RWPE2 (cell line): Measurements from ENCODE around the gene PGF.

Source experiments
- ATAC-seq: fragments of 200-7000 bp; cut with Tn5 transposase; 3 replicates; pipeline ENCODE4 v1.9.1; 2021; ENCODE audit warnings: low read depth
- DNase-seq: peaks from one replicate; pipeline ENCODE4 v3.0.0-alpha.2; 2020; ENCODE audit warnings: low spot score
- H3K27ac ChIP-seq: fragments of 450-650 bp; 2 replicates; pipeline ENCODE4 v1.5.1; 2017; ENCODE audit warnings: mild to moderate bottlenecking; ENCODE audit not compliant: poor library complexity, severe bottlenecking
- H3K27me3 ChIP-seq: fragments of 250-450 bp; sonication (Bioruptor Pico); 2 replicates; pipeline ENCODE4 v1.5.1; 2021; ENCODE audit warnings: mild to moderate bottlenecking, moderate library complexity; ENCODE audit not compliant: insufficient read depth, poor library complexity, severe bottlenecking
- H3K36me3 ChIP-seq: fragments of 250-450 bp; sonication (Bioruptor Pico); 2 replicates; pipeline ENCODE4 v1.5.1; 2020; ENCODE audit warnings: low read depth, mild to moderate bottlenecking, moderate library complexity
- H3K4me1 ChIP-seq: fragments of 250-450 bp; sonication (Bioruptor Pico); 2 replicates; pipeline ENCODE4 v1.5.1; 2021; ENCODE audit warnings: mild to moderate bottlenecking, moderate library complexity; ENCODE audit not compliant: insufficient read depth, poor library complexity, severe bottlenecking
- H3K4me3 ChIP-seq: fragments of 250-450 bp; sonication (Bioruptor Pico); 2 replicates; pipeline ENCODE4 v1.5.1; 2021; ENCODE audit warnings: mild to moderate bottlenecking, moderate library complexity; ENCODE audit not compliant: severe bottlenecking
- H3K9me3 ChIP-seq: fragments of 250-450 bp; sonication (Bioruptor Pico); 2 replicates; pipeline ENCODE4 v1.5.1; 2021; ENCODE audit warnings: mild to moderate bottlenecking, moderate library complexity; ENCODE audit not compliant: severe bottlenecking
- TF ChIP-seq, protein P1 (sequence below): fragments of 450-650 bp; IDR thresholded peaks from one replicate; pipeline ENCODE4 v1.5.1; 2017; ENCODE audit warnings: mild to moderate bottlenecking, moderate library complexity; ENCODE audit not compliant: poor library complexity, severe bottlenecking

The PGF gene

DNA sequence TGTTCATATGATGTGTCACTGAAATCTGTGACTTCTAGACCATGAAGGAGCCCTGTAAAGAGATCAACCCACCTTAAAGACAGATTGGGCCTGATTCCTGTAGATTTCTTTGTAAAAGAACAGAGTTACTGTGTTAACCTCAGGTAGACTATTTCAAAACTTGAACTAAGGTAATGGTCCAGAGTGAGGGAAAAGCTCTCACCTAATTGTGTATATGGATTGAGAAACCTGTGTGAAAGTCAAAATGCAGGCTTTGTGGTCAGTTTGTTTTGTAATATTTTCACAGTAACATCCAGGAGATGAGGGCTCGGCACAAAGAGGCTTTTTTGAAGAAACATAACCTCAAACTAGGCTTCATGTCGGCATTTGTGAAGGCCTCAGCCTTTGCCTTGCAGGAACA lies 57.3 kb downstream of the PGF start:
- ATAC-seq (no peak), DNase-seq (no peak)
- Histone ChIP-seq H3K27ac (no peak overlapping the region), H3K36me3 (peaks cover 97% of the 10 kb centered on the region), H3K27me3 (no peaks in the 10 kb centered on the region), H3K4me1 (no peaks in the 10 kb centered on the region), H3K4me3 (no peak overlapping the region), H3K9me3 (no peaks in the 10 kb centered on the region)
- TF ChIP-seq, protein P1, sequence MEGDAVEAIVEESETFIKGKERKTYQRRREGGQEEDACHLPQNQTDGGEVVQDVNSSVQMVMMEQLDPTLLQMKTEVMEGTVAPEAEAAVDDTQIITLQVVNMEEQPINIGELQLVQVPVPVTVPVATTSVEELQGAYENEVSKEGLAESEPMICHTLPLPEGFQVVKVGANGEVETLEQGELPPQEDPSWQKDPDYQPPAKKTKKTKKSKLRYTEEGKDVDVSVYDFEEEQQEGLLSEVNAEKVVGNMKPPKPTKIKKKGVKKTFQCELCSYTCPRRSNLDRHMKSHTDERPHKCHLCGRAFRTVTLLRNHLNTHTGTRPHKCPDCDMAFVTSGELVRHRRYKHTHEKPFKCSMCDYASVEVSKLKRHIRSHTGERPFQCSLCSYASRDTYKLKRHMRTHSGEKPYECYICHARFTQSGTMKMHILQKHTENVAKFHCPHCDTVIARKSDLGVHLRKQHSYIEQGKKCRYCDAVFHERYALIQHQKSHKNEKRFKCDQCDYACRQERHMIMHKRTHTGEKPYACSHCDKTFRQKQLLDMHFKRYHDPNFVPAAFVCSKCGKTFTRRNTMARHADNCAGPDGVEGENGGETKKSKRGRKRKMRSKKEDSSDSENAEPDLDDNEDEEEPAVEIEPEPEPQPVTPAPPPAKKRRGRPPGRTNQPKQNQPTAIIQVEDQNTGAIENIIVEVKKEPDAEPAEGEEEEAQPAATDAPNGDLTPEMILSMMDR = no peak

DNA sequence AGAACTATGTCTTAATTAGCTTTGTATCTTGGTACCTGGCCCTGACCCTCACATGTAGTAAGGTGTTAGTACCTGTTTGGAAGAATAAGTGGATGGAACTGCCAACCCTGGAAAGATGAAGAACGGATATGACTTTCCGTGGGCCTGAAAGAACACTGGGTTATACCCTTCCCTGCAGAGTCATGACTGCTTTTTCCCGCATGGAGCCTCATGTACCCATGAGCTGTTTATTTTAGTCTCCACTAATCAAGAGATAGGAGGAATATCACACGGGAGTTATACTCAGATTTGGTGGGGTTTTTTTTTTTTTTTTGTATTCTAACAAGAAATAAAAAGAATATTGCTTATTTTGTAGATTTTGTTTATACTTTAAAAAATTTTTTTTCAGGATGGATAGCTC lies 57.8 kb downstream of the PGF start:
- TF ChIP-seq, protein P1 = no peak
- no peak overlapping the region for H3K27ac ChIP-seq

DNA sequence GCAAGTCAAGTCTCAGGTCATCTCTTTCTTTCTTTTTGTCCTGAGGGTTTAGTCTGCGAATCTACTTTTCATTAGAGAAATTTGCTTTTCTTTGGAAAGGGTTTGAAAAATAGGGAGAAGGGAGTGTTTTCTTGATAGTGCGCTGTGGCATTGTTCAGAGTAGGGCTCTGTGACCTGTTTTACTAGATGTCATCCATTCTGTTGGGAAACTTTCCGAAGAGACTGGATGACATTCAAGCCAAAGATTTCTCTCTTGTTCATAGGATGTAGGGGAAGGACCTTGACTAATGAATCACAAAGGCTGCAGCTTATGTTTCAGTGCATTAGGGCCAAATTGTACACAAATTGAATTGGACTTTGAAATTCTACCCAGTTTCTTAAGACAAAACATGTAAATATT lies 59.0 kb downstream of the PGF start:
- no peaks in the 10 kb centered on the region for H3K27me3 ChIP-seq
- no peaks in the 10 kb centered on the region for H3K4me1 ChIP-seq
- TF ChIP-seq, protein P1 = no peak
- H3K27ac ChIP-seq = no peak overlapping the region
- DNase-seq = no peak
- H3K9me3 ChIP-seq = no peaks in the 10 kb centered on the region
- peaks cover 100% of the 10 kb centered on the region for H3K36me3 ChIP-seq
- no peak overlapping the region for H3K4me3 ChIP-seq
- no peak for ATAC-seq

More for the DNA sequence above, 57.8 kb downstream of the PGF start:
- DNase-seq = no peak
- H3K4me1 ChIP-seq = no peaks in the 10 kb centered on the region
- H3K4me3 ChIP-seq = no peak overlapping the region
- ATAC-seq = no peak
- H3K27me3 ChIP-seq = no peaks in the 10 kb centered on the region
- no peaks in the 10 kb centered on the region for H3K9me3 ChIP-seq
- peaks cover 97% of the 10 kb centered on the region for H3K36me3 ChIP-seq

DNA sequence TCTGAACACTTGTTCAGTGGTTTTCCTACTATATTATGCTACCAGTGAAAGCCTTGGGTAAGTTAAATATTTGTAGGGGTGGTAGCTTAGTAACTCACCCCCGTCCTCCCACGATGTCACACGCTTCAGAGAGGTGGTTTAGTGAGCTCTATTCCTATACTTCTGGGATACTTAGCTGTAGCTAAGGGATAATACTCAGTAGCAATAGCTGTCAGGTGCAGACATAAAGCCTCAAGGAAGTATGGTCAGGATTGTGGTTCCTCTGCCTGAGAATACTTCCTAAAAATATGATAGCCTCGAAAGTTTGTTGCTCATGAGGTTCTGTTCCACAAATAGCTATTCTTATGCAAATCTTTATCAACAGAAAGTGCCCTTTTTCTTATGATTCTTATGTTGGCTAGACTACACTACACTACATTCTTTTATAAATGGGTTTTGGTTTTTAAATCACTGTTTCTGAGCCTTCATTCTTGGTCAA lies 61.7 kb downstream of the PGF start:
- H3K9me3 ChIP-seq = no peaks in the 10 kb centered on the region
- DNase-seq = no peak
- peaks cover 3% of the 10 kb centered on the region for H3K4me1 ChIP-seq
- TF ChIP-seq, protein P1 = no peak
- peaks cover 99% of the 10 kb centered on the region for H3K36me3 ChIP-seq
- no peak for ATAC-seq
- H3K4me3 ChIP-seq = no peak overlapping the region
- H3K27ac ChIP-seq = no peak overlapping the region
- no peaks in the 10 kb centered on the region for H3K27me3 ChIP-seq

DNA sequence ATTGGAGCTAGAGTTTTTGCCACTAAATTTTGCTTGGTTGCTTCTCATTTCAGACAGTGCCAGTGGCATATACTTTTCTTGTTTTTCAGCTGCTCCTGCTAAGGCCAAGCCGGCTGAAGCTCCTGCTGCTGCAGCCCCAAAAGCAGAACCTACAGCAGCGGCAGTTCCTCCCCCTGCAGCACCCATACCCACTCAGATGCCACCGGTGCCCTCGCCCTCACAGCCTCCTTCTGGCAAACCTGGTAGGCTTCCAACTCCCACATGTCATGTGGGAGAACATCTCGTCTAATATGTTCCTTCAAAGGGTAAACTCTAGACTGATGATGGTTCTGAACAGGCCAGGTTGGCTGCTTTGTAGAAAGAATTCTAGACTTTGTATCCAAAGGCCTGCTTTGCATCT lies 62.7 kb downstream of the PGF start:
- Histone ChIP-seq H3K36me3 (peaks cover 94% of the 10 kb centered on the region), H3K27ac (no peak overlapping the region), H3K4me3 (no peak overlapping the region), H3K9me3 (no peaks in the 10 kb centered on the region), H3K27me3 (no peaks in the 10 kb centered on the region), H3K4me1 (peaks cover 12% of the 10 kb centered on the region)
- DNase-seq (no peak), ATAC-seq (no peak)
- TF ChIP-seq, protein P1 = no peak
